DMS 273 (cell line): ENCODE data around the gene GMCL2.

Experiments used
- DNase-seq: peaks from one replicate; lab custom pipeline; 2025; ENCODE audit not compliant: unreplicated experiment; lab: John Stamatoyannopoulos, UW

Gene GMCL2

DNA sequence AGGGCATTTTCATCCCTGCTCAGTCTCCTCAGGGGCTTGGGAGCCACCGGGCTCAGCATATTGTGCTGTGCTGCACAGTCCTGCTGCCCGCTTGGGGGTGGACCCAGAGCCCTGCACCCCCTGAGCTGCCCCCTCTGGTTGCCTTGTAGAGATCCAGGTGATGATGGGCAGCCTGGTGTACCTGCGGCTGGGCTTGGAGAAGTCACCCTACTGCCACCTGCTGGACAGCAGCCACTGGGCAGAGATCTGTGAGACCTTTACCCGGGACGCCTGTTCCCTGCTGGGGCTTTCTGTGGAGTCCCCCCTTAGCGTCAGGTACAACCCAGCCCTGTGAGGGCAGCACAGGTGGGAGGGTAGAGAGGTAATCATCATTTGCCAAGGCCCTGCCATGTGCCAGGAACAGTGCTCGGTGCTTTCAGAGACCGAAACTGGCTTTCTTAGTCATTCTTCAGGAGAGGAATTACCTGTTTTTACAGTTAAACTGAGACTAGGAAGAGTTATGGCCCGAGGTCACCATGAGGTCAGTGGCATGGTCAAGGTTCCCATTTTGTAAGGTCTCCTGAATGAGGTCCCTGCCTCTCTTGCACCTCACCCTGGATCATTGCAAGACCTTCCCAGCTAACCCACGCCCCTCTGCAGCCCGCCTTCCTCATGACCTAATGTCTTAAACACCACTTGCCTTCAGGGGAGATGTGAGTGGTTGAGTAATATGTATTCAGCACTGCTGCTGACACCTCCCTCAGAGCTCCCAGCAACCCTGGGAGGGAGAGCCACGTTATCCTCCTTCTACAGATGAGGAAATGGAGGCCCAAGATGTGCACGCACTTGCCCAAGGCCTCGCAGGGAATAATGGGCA lies 41.0 kb downstream of the GMCL2 start:
- DNase-seq, result peak; percentile 78

DNA sequence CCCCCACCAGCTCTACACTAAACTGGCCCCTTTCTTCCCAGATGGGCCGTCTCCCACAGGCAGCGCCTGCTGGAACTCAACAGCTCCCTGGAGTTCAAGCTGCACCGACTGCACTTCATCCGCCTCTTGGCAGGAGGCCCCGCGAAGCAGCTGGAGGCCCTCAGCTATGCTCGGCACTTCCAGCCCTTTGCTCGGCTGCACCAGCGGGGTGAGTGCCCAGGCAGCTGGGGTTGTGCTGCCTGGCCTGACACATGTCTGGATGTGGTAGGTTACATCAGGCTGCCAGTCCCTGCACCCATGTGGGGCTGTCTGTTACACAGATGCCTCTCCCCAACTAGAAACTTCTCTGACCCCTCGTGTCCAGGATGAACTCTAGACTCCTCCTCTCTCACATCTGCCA lies 43.3 kb downstream of the GMCL2 start:
- DNase-seq, result peak; percentile 96

DNA sequence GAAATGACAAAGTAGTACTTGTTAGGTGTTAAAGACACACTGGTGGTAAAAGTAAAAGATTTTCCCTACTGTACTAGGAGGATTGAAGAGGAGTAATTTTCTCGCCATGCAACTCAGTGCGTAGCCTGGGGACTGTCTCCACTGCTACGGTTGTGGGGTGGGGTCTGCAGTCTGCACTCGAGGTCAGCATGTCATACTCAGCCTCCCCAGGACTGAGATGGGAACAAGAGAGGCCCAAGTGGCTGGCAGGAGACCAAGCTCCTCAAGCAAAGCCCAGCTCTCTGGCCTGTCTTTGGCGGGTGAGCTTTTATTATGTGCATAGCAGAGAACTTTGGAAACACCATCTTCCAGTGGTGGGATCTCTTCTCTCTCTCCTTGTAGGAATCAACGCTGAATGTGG lies 43.9 kb downstream of the GMCL2 start:
- no peak for DNase-seq

DNA sequence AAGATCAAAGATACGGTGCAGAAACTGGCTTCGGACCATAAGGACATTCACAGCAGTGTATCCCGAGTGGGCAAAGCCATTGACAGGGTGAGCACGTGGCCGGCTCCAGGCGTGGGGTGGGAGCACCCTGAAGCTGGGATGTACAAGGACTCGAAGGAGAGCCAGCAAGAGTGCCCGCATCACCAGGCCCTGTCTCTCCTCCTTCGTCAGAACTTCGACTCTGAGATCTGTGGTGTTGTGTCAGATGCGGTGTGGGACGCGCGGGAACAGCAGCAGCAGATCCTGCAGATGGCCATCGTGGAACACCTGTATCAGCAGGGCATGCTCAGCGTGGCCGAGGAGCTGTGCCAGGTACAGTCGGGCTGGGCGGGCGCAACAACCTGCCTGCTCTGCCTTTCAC lies 44.5 kb downstream of the GMCL2 start:
- DNase-seq, result no peak

DNA sequence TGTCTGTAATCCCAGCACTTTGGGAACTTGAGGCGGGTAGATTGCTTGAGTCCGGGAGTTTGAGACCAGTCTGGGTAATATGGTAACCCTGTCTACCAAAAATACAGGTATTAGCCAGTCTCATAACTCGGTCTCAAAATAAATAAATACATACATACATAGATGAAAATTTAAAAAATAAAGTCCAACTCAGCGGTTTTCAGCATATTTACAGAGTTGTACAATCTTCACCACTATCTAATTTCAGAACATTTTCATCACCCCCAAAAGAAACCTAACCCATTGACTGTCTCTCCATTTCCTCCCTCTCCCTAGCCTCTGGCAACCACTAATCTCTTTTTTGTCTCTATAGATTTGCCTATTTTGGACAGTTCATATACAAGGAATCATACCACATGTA lies 45.6 kb downstream of the GMCL2 start:
- no peak for DNase-seq

DNA sequence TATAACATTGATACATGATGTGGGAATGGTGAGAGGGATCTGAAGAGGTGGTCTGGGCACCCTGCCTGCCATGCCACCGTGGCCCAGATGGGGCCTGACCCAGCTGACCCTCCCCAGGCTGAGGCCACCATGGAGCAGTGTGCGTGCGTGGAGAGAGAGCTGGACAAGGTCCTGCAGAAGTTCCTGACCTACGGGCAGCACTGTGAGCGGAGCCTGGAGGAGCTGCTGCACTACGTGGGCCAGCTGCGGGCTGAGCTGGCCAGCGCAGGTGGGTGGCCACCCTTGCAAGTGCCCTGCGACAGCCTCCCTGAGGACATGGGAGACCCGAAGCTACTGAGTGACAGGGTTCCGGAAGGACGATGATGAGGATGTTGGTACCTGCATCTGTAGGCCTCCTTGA lies 49.2 kb downstream of the GMCL2 start:
- no peak for DNase-seq

DNA sequence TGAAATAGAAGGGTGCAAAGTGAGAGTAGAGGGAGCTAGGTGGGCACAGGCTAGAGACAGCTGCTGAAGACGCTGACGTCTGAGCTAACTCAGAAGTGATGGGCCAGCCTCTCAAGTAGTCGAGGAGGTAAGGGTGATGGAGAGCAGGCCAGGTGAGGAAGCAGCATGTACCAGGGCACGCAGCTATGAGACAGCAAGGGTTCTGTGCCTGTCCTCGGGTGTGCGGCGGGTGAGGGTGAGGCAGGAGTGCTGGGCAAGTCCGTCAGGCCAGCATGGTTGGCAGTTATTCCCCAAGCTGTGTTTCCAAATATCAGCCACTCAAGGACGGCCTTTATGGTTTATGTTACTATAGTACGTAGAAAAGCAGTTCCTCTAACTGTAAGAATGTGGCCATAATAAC lies 50.2 kb downstream of the GMCL2 start:
- DNase-seq, result no peak
